HG02938 (cell line): ENCODE data around the gene APOA4.
A peak's percentile ranks its signal among the peaks of the same experiment; 100 is the strongest.

Experiments used
- ATAC-seq: cut with Tn5 transposase; IDR thresholded peaks from one replicate; pipeline ENCODE4 v1.9.1; 2021; ENCODE audit warnings: mild to moderate bottlenecking, moderate library complexity; ENCODE audit not compliant: unreplicated experiment

The APOA4 gene

GRCh38 chr11:116782728-116783127 lies 40.4 kb downstream of the APOA4 start:
- no peak for ATAC-seq

GRCh38 chr11:116778556-116778955 lies 44.5 kb downstream of the APOA4 start:
- no peak for ATAC-seq

- no peak for ATAC-seq
Measured at GRCh38 chr11:116777056-116777455, 46.0 kb downstream of the APOA4 start.

GRCh38 chr11:116776522-116776984 lies 46.6 kb downstream of the APOA4 start:
- ATAC-seq, result no peak

GRCh38 chr11:116775975-116776374 lies 47.1 kb downstream of the APOA4 start:
- no peak for ATAC-seq

- no peak for ATAC-seq
Measured at GRCh38 chr11:116774661-116775060, 48.4 kb downstream of the APOA4 start.

GRCh38 chr11:116773203-116774097 lies 49.7 kb downstream of the APOA4 start:
- no peak for ATAC-seq

GRCh38 chr11:116772443-116773202 lies 50.5 kb downstream of the APOA4 start, which contains the start of gene BUD13:
Gene BUD13 (minus strand): TSS chr11:116772987. CDS start chr11:116772964, 23 bp downstream.
- peak; percentile 77 for ATAC-seq

GRCh38 chr11:116771935-116772334 lies 51.2 kb downstream of the APOA4 start:
- ATAC-seq, result no peak
